H9 (cell line): Measurements from ENCODE around the gene COL4A6. TPM values are rescaled to one million over a fixed set of nuclear protein-coding genes. Genes with fewer than 3 reads are reported as not detected.

ENCODE experiments used
- DNase-seq: peaks from one replicate; pipeline ENCODE4 v3.0.0-alpha.2; 2017
- H2AFZ ChIP-seq: one replicate; pipeline ENCODE4 v1.6.1; 2013; ENCODE audit warnings: mild to moderate bottlenecking, low read length, control low read depth, moderate library complexity
- H2AK5ac ChIP-seq: 2 replicates; pipeline ENCODE4 v1.6.1; 2013; ENCODE audit warnings: low read length, control low read depth, mixed read lengths; ENCODE audit not compliant: insufficient read length
- H2BK120ac ChIP-seq: one replicate; pipeline ENCODE4 v1.6.1; 2013; ENCODE audit warnings: low read depth, mild to moderate bottlenecking, low read length, control low read depth, inconsistent platforms; ENCODE audit not compliant: poor library complexity, severe bottlenecking
- H2BK12ac ChIP-seq: 2 replicates; pipeline ENCODE4 v1.6.1; 2013; ENCODE audit warnings: low read length, control low read depth, mixed read lengths, low read depth; ENCODE audit not compliant: insufficient read length
- H2BK15ac ChIP-seq: 2 replicates; pipeline ENCODE4 v1.6.1; 2013; ENCODE audit warnings: low read depth, low read length, control low read depth
- H2BK20ac ChIP-seq: one replicate; pipeline ENCODE4 v1.6.1; 2013; ENCODE audit warnings: low read depth, mild to moderate bottlenecking, low read length, control low read depth, inconsistent platforms; ENCODE audit not compliant: poor library complexity, severe bottlenecking
- H2BK5ac ChIP-seq: 2 replicates; pipeline ENCODE4 v1.6.1; 2013; ENCODE audit warnings: low read length, control low read depth, mixed read lengths; ENCODE audit not compliant: insufficient read length
- H3K14ac ChIP-seq: 2 replicates; pipeline ENCODE4 v1.6.1; 2013; ENCODE audit warnings: low read length, control low read depth; ENCODE audit not compliant: insufficient read depth
- H3K18ac ChIP-seq: 2 replicates; pipeline ENCODE4 v1.6.1; 2013; ENCODE audit warnings: low read depth, mild to moderate bottlenecking, mixed read lengths, low read length, control low read depth; ENCODE audit not compliant: insufficient read length
- H3K23ac ChIP-seq: 2 replicates; pipeline ENCODE4 v1.6.1; 2013; ENCODE audit warnings: low read length, control low read depth, mixed read lengths, low read depth; ENCODE audit not compliant: insufficient read length
- H3K23me2 ChIP-seq: 2 replicates; pipeline ENCODE4 v1.6.1; 2013; ENCODE audit warnings: low read depth, mild to moderate bottlenecking, mixed read lengths, low read length, control low read depth; ENCODE audit not compliant: insufficient read length, poor library complexity, severe bottlenecking
- H3K27ac ChIP-seq: 2 replicates; pipeline ENCODE4 v1.5.1; 2013; ENCODE audit warnings: low read length, control low read depth, mixed read lengths, low read depth; ENCODE audit not compliant: insufficient read length
- H3K27me3 ChIP-seq: 2 replicates; pipeline ENCODE4 v1.6.1; 2013; ENCODE audit warnings: low read length, control low read depth, inconsistent platforms; ENCODE audit not compliant: insufficient read depth
- H3K4ac ChIP-seq: 2 replicates; pipeline ENCODE4 v1.6.1; 2013; ENCODE audit warnings: low read depth, mild to moderate bottlenecking, control low read depth, inconsistent platforms, low read length, moderate library complexity
- H3K4me1 ChIP-seq: 2 replicates; pipeline ENCODE4 v1.6.1; 2013; ENCODE audit warnings: low read length, control low read depth, inconsistent platforms; ENCODE audit not compliant: insufficient read depth
- H3K4me2 ChIP-seq: 2 replicates; pipeline ENCODE4 v1.6.1; 2013; ENCODE audit warnings: low read length, control low read depth, mixed read lengths; ENCODE audit not compliant: insufficient read length, insufficient read depth
- H3K56ac ChIP-seq: 2 replicates; pipeline ENCODE4 v1.6.1; 2013; ENCODE audit warnings: low read depth, mild to moderate bottlenecking, mixed read lengths, low read length, control low read depth; ENCODE audit not compliant: insufficient read length
- H3K79me1 ChIP-seq: 2 replicates; pipeline ENCODE4 v1.6.1; 2013; ENCODE audit warnings: low read depth, mild to moderate bottlenecking, moderate library complexity, low read length, control low read depth, inconsistent platforms; ENCODE audit not compliant: insufficient read depth, poor library complexity, severe bottlenecking
- H3K79me2 ChIP-seq: 2 replicates; pipeline ENCODE4 v1.6.1; 2013; ENCODE audit warnings: low read length, control low read depth, inconsistent platforms; ENCODE audit not compliant: insufficient read depth
- H3K9ac ChIP-seq: 2 replicates; pipeline ENCODE4 v1.6.1; 2013; ENCODE audit warnings: low read length, control low read depth, mixed read lengths; ENCODE audit not compliant: insufficient read length; ENCODE audit errors: extremely low read depth
- H3K9me3 ChIP-seq: one replicate; pipeline ENCODE4 v1.6.1; 2013; ENCODE audit warnings: low read depth, low read length, inconsistent platforms; ENCODE audit not compliant: control insufficient read depth
- H3T11ph ChIP-seq: one replicate; pipeline ENCODE4 v1.6.1; 2013; ENCODE audit warnings: mild to moderate bottlenecking, low read length, control low read depth, inconsistent platforms
- H4K20me1 ChIP-seq: one replicate; pipeline ENCODE4 v1.6.1; 2013; ENCODE audit not compliant: control insufficient read depth, insufficient read length, insufficient read depth
- H4K5ac ChIP-seq: 2 replicates; pipeline ENCODE4 v1.6.1; 2013; ENCODE audit warnings: low read depth, mild to moderate bottlenecking, mixed read lengths, low read length, control low read depth; ENCODE audit not compliant: insufficient read length
- H4K8ac ChIP-seq: replicated peaks from 2 replicates; pipeline ENCODE4 v1.6.1; 2013; ENCODE audit warnings: low read length, control low read depth, mixed read lengths, low read depth; ENCODE audit not compliant: insufficient read length
- H4K91ac ChIP-seq: 2 replicates; pipeline ENCODE4 v1.6.1; 2013; ENCODE audit warnings: low read depth, mild to moderate bottlenecking, moderate library complexity, mixed read lengths, low read length, control low read depth; ENCODE audit not compliant: insufficient read length
- H3K27ac Mint-ChIP-seq, 3 experiments: 2 replicates in 2 of 3; 3 replicates in 1 of 3; pipeline ENCODE4 v1.8.0; 2020 to 2021; ENCODE audit warnings: mixed read lengths in 3 of 3, mild to moderate bottlenecking in 1 of 3, moderate library complexity in 1 of 3
- H3K27me3 Mint-ChIP-seq: 2 replicates; pipeline ENCODE4 v1.8.0; 2021; ENCODE audit warnings: low read depth, mild to moderate bottlenecking, moderate library complexity, mixed read lengths
- H3K36me3 Mint-ChIP-seq, 3 experiments: 2 replicates in 2 of 3; 3 replicates in 1 of 3; pipeline ENCODE4 v1.8.0; 2020 to 2021; ENCODE audit warnings: low read depth in 3 of 3, mixed read lengths in 3 of 3; ENCODE audit not compliant: insufficient read depth in 1 of 3
- H3K4me1 Mint-ChIP-seq, 2 experiments: 2 replicates each; pipeline ENCODE4 v1.8.0; 2020; ENCODE audit warnings: mixed read lengths in 2 of 2
- H3K4me3 Mint-ChIP-seq, 2 experiments: 2 replicates in 1 of 2; 3 replicates in 1 of 2; pipeline ENCODE4 v1.8.0; 2020 to 2021; ENCODE audit warnings: mild to moderate bottlenecking in 2 of 2, mixed read lengths in 2 of 2, moderate library complexity in 1 of 2
- H3K9me3 Mint-ChIP-seq, 2 experiments: 2 replicates in 1 of 2; 3 replicates in 1 of 2; pipeline ENCODE4 v1.8.0; 2020; ENCODE audit warnings: mild to moderate bottlenecking in 2 of 2, mixed read lengths in 2 of 2, moderate library complexity in 1 of 2
- WGBS: extraction: QIAGEN DNeasy Blood & Tissue Kit; methylation state at CpG from one replicate; pipeline ENCODE4 v1.1.7; 2013; ENCODE audit warnings: missing lambda C conversion rate, low lambda C conversion rate, mixed read lengths; ENCODE audit not compliant: insufficient read length; ENCODE audit errors: extremely low coverage; 5-methylcytosine and 5-hydroxymethylcytosine counted together
- total RNA-seq: library from RNA; stranded (reverse); gene quantifications from 2 replicates; pipeline ENCODE4 v1.2.1, GENCODE V29; 2021
- TF ChIP-seq, protein P1 (sequence below): fragments of 200-600 bp; sonication (generic); conservative IDR thresholded peaks from 3 replicates; pipeline ENCODE4 v1.8.0; 2021; ENCODE audit warnings: antibody characterized with exemption, mild to moderate bottlenecking

COL4A6 gene
- total RNA-seq, 1 experiment from 2014 or later = 16.7 TPM

GRCh38 chrX:108420481-108420880 lies 17.7 kb downstream of the COL4A6 start:
- Histone ChIP-seq H2AFZ (no peak overlapping the region), H2BK5ac (no peak overlapping the region), H3K14ac (no peak overlapping the region), H3K27me3 (no peaks in the 10 kb centered on the region), H4K91ac (no peak overlapping the region), H3K79me1 (no peaks in the 10 kb centered on the region), H3K4me1 (no peaks in the 10 kb centered on the region; the same call in 1 of the 2 replicates), H4K8ac (no peak overlapping the region), H3K18ac (no peak overlapping the region), H2BK12ac (no peak overlapping the region), H3T11ph (no peak overlapping the region), H3K9ac (no peak overlapping the region), H3K56ac (no peak overlapping the region), H3K4me2 (no peak overlapping the region), H4K20me1 (no peaks in the 10 kb centered on the region), H4K5ac (no peak overlapping the region), H2BK15ac (no peak overlapping the region), H3K27ac (no peak overlapping the region), H2BK20ac (no peak overlapping the region), H3K9me3 (no peaks in the 10 kb centered on the region), H3K4ac (no peak overlapping the region), H3K79me2 (no peaks in the 10 kb centered on the region), H3K23me2 (no peaks in the 10 kb centered on the region), H3K23ac (no peak overlapping the region), H2AK5ac (no peak overlapping the region), H2BK120ac (no peak overlapping the region)
- no CpG with 5 or more reads among the region's 1 CpG for WGBS
- 0 out of 7 replicates have a peak overlapping the region, but pooled peaks of 1 of the 3 experiments have one; percentile 13 for H3K27ac Mint-ChIP-seq
- no peaks in the 10 kb centered on the region for H3K9me3 Mint-ChIP-seq
- TF ChIP-seq, protein P1, sequence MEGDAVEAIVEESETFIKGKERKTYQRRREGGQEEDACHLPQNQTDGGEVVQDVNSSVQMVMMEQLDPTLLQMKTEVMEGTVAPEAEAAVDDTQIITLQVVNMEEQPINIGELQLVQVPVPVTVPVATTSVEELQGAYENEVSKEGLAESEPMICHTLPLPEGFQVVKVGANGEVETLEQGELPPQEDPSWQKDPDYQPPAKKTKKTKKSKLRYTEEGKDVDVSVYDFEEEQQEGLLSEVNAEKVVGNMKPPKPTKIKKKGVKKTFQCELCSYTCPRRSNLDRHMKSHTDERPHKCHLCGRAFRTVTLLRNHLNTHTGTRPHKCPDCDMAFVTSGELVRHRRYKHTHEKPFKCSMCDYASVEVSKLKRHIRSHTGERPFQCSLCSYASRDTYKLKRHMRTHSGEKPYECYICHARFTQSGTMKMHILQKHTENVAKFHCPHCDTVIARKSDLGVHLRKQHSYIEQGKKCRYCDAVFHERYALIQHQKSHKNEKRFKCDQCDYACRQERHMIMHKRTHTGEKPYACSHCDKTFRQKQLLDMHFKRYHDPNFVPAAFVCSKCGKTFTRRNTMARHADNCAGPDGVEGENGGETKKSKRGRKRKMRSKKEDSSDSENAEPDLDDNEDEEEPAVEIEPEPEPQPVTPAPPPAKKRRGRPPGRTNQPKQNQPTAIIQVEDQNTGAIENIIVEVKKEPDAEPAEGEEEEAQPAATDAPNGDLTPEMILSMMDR = no peak
- H3K4me1 Mint-ChIP-seq = peaks cover 36 to 44% of the 10 kb centered on the region in 2 experiments
- DNase-seq = no peak
- no peak overlapping the region for H3K4me3 Mint-ChIP-seq
- H3K36me3 Mint-ChIP-seq = peaks cover 0 to 2% (median 0%) of the 10 kb centered on the region in 3 experiments; a peak in 1 of 7 replicates
- H3K27me3 Mint-ChIP-seq = peaks cover 6% of the 10 kb centered on the region
